NOMO-1 treated with DMSO at 0.1 percent for 48 hours (cell line): ENCODE data around the gene SELENOM.
A peak's percentile ranks its signal among the peaks of the same experiment; 100 is the strongest.

Experiments used
- DNase-seq: peaks from one replicate; lab custom pipeline; 2025; ENCODE audit not compliant: unreplicated experiment; lab: John Stamatoyannopoulos, UW

Gene SELENOM

GRCh38 chr22:31091106-31091975 is 16.0 kb downstream of the SELENOM start:
- DNase-seq: no peak

- DNase-seq: no peak
Measured at GRCh38 chr22:31090217-31091085, 16.9 kb downstream of the SELENOM start.

- no peak for DNase-seq
Measured at GRCh38 chr22:31089160-31090100, 17.9 kb downstream of the SELENOM start.

- no peak for DNase-seq
Measured at GRCh38 chr22:31088233-31088986, 19.0 kb downstream of the SELENOM start.

- DNase-seq: no peak
Measured at GRCh38 chr22:31087744-31088215, 19.6 kb downstream of the SELENOM start.

GRCh38 chr22:31086703-31087330 is 20.6 kb downstream of the SELENOM start:
- DNase-seq: no peak

GRCh38 chr22:31085928-31086327 is 21.4 kb downstream of the SELENOM start:
- no peak for DNase-seq

- no peak for DNase-seq
Measured at GRCh38 chr22:31085493-31085824, 21.9 kb downstream of the SELENOM start.

GRCh38 chr22:31084811-31085492 is 22.4 kb downstream of the SELENOM start:
- peak; percentile 75 for DNase-seq

GRCh38 chr22:31083923-31084810 is 23.2 kb downstream of the SELENOM start:
- no peak for DNase-seq

GRCh38 chr22:31083377-31083768 is 24.0 kb downstream of the SELENOM start:
- no peak for DNase-seq

- DNase-seq: no peak
Measured at GRCh38 chr22:31082606-31083376, 24.6 kb downstream of the SELENOM start.

- DNase-seq: no peak
Measured at GRCh38 chr22:31081963-31082605, 25.3 kb downstream of the SELENOM start.

- peak; percentile 83 for DNase-seq
Measured at GRCh38 chr22:31080848-31081649, 26.3 kb downstream of the SELENOM start, which contains the start of gene SMTN. TSS of gene SMTN (plus strand) at chr22:31081318. CDS start at chr22:31083259, 1,941 bp downstream.

GRCh38 chr22:31080164-31080847 is 27.1 kb downstream of the SELENOM start:
- DNase-seq: no peak
